DMS53 treated with DMSO at 0.1 percent for 48 hours (cell line): Measurements from ENCODE around the gene RAB12.

Experiments
- DNase-seq: peaks from one replicate; lab custom pipeline; 2025; ENCODE audit not compliant: unreplicated experiment; lab: John Stamatoyannopoulos, UW

Gene RAB12

DNA sequence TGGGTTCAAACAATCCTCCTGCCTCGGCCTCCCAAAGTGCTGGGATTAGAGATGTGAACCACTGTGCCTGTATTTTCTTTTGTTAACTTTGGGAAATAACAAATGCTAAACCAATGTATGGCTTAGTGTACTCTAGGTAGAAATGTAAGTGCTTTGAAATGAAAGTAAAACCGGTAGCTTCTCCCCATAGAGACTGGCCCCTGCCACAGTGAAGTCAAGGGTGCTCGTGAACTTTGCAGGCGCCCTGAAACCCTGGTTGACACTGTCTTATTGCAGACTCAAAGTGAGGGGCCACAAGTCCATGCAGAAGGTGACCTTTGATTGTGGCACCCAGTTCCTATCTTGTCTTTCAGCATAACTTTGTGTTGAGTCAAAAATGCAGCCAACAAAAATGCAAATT lies 72.0 kb downstream of the RAB12 start:
- DNase-seq = no peak

GRCh38 chr18:8684577-8684976 lies 75.3 kb downstream of the RAB12 start:
- DNase-seq = no peak

DNA sequence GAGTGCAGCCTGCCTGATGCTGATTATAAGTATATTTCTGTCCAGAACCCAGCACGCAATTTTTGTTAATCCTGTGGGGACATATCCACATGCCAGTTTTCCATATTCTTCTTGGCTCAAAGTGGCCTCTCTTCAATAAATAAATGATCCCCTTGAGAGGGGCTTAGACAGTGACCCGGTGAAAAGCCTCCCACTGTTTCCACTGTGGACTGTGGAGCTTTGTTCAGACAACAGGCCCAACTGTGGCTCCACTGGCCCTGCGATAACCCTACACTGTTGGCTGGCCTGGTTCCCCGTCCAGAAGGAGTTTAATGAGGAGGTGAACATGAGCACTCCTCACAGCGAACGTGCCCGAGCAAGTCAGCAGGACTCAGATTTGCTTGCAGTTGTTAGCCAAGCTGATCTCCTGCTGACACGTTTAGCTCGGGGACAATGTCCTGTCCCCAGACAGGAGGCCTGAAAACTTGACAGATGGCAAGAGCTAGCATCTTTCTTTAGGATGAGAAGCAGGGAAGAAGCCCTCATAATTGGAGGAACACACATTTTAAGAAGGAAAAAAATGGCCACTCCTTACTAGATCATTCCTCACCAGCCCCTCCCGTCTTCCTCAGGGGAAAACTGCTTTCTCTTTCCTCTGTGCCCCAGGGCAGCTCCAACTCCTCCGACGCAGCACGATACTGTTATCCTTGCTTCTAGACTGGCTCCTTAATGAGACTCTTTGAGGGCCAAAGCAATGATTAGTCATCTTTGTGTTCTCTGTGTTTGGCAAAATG lies 76.1 kb downstream of the RAB12 start:
- no peak for DNase-seq

- no peak for DNase-seq
Observed at GRCh38 chr18:8685914-8686216, 76.6 kb downstream of the RAB12 start.

DNA sequence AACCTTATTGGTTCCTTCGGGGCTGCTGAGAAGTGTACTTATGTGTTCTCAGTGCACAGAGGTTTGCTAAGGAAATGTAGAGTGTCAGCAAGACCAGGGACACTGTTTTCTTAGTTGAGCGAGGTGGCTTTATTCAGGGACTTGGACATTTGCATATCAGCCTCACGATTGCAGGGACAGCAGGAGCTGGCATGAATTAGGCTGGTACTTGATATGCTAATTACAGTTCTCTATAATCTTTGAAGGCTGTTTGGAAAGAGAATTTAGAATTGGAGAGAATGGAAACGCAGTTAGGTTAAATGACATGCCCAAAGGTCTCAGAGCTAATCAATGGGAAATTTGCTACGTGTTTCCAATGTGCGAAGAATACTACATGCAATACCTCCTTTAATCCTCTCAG lies 77.4 kb downstream of the RAB12 start:
- DNase-seq = no peak

- no peak for DNase-seq
Observed at GRCh38 chr18:8688216-8688800, 79.1 kb downstream of the RAB12 start.

DNA sequence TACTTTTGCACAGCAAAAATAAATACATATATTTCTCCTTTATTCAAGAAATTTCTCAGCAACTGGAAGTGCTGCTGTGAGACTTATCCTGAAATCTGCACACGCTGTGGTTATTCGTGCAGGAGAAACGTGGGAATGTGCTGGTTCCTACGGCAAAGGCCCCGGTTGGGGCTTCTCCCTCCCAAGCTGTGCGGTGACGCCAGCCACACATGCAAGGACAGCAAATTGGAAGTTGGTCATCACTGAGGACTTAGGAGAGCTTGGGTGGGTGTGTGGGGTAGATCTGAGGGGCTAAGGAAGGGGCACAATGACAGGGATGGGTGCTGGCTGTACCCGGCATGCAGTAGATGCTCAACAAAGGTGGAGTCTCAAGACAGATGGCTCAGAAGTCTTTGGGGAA lies 79.6 kb downstream of the RAB12 start:
- no peak for DNase-seq
